Measurements from ENCODE around the gene VPS13C. TPM values are rescaled to one million over a fixed set of nuclear protein-coding genes. Genes with fewer than 3 reads are reported as not detected.

VPS13C gene
- total and polyA plus RNA-seq, 2 donors (not counting 1 experiment from before 2014, with no cell fraction given): 40.0 to 236 TPM

DNA sequence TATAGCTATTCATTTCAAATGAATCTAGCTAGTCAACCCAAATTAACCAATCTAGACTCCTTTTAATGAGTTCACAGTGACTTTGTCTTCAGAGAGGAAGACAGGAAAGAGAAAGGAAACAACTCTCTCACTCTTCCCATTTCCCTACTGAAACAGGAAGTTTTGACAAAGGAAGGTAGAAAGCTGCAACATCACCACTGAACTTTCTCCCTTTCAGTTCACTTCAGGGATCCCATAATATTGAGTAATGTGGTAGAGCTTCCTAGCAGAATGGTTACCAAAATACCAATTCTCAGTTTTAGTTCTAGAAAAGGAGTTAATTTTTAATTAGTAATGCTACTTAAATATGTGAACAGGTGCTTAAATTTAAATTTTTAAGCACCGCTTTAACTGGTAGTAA lies 7.5 kb downstream of the VPS13C start:
- H3K4me1 Mint-ChIP-seq: peaks cover 57% of the 10 kb centered on the region
- intact Hi-C loops (cut with micrococcal nuclease): loop anchor here (2.0 kb wide), 1 partner anchor 18 kb away; no protein-coding TSS in a partner anchor
- H3K27me3 Mint-ChIP-seq: no peaks in the 10 kb centered on the region
- no peak overlapping the region for H3K4me3 Mint-ChIP-seq
- peaks cover 2 to 6% of the 10 kb centered on the region in 2 experiments for H3K36me3 ChIP-seq (replicated peaks in 1 of 2; ENCODE audit: control extremely low read depth in 1 of 2, control insufficient read depth in 1 of 2, extremely low read depth in 1 of 2, insufficient read depth in 2 of 2, low read length in 1 of 2)
- TF ChIP-seq, protein P1, sequence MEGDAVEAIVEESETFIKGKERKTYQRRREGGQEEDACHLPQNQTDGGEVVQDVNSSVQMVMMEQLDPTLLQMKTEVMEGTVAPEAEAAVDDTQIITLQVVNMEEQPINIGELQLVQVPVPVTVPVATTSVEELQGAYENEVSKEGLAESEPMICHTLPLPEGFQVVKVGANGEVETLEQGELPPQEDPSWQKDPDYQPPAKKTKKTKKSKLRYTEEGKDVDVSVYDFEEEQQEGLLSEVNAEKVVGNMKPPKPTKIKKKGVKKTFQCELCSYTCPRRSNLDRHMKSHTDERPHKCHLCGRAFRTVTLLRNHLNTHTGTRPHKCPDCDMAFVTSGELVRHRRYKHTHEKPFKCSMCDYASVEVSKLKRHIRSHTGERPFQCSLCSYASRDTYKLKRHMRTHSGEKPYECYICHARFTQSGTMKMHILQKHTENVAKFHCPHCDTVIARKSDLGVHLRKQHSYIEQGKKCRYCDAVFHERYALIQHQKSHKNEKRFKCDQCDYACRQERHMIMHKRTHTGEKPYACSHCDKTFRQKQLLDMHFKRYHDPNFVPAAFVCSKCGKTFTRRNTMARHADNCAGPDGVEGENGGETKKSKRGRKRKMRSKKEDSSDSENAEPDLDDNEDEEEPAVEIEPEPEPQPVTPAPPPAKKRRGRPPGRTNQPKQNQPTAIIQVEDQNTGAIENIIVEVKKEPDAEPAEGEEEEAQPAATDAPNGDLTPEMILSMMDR (IDR thresholded peaks at IDR 0.05): no peak
- TF ChIP-seq EZH2 (IDR thresholded peaks at IDR 0.05; ENCODE audit: borderline replicate concordance, insufficient read depth, low read depth, low read length, poor library complexity, severe bottlenecking): no peak
- ChIA-PET CTCF (interaction anchor here (0.9 to 1.2 kb wide), 4 partner anchors 17 to 25 kb away, joined by 4 to 5 read pairs (median 4); no protein-coding TSS in a partner anchor), POLR2A (no interaction called here)
- no peaks in the 10 kb centered on the region for H3K27me3 ChIP-seq (replicated peaks in 1 of 4; ENCODE audit: control extremely low read depth in 1 of 4, control insufficient read depth in 3 of 4, insufficient read depth in 4 of 4, low read length in 3 of 4)
- H3K79me2 ChIP-seq (ENCODE audit: control insufficient read depth, insufficient read depth, low read length): peaks cover 80% of the 10 kb centered on the region
- H3K9me3 ChIP-seq (ENCODE audit: control extremely low read depth in 1 of 3, control insufficient read depth in 2 of 3, insufficient read depth in 1 of 3, low read length in 2 of 3): peaks cover 0 to 1% (median 0%) of the 10 kb centered on the region in 3 donors
- no peak overlapping the region for H2AFZ ChIP-seq (ENCODE audit: insufficient read depth, low read depth, low read length, poor library complexity, severe bottlenecking)
- no CpG with 5 or more reads among the region's 1 CpG for WGBS (ENCODE audit: insufficient coverage)
- H4K20me1 ChIP-seq (ENCODE audit: control insufficient read depth, insufficient read depth, low read length, poor library complexity, severe bottlenecking): peaks cover 39% of the 10 kb centered on the region
- H3K9me3 Mint-ChIP-seq (ENCODE audit: insufficient read depth): no peaks in the 10 kb centered on the region
- DNase-seq (no peak), ATAC-seq (ENCODE audit: low read depth) (no peak)
- no peak overlapping the region for H3K9ac ChIP-seq (ENCODE audit: low read length)
- H3K4me2 ChIP-seq (replicated peaks; ENCODE audit: low read depth, low read length, poor library complexity, severe bottlenecking): peak overlapping the region; percentile 13
- peaks cover 19 to 32% of the 10 kb centered on the region in 2 donors for H3K4me1 ChIP-seq (ENCODE audit: control insufficient read depth in 2 of 2, insufficient read depth in 2 of 2, low read length in 2 of 2)
- H3K27ac Mint-ChIP-seq: no peak overlapping the region
- H3K4me3 ChIP-seq (ENCODE audit: control extremely low read depth in 1 of 5, extremely low read depth in 1 of 5, insufficient read depth in 1 of 5, low read depth in 2 of 5, low read length in 4 of 5): no peak overlapping the region
- H3K27ac ChIP-seq (ENCODE audit: low read length in 2 of 2): peak overlapping the region; percentile 10 to 65

DNA sequence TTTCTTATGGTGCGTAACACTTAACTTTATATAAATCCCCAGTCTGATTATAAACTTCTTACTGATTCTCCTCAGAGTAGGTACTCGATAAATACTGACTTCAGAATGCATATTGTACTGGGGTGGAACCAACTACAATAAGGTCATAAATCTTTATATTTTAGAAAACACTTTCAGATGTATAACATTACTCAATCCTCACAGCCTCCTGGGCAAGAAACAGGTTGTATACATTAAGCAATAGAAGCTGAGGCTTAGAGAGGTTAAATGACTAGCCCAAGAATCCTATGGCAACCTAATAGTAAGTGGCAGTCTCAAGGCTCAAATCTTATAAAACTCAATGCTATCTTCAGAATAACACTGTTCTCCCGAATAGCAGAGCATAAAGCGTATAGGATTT lies 9.1 kb downstream of the VPS13C start:
- H3K4me1 Mint-ChIP-seq: peaks cover 64% of the 10 kb centered on the region
- Histone ChIP-seq H3K4me2 (replicated peaks; ENCODE audit: low read depth, low read length, poor library complexity, severe bottlenecking) (no peak overlapping the region), H3K27ac (ENCODE audit: low read length in 2 of 2) (peak overlapping the region in 1 of 2 donors; percentile 51), H3K4me1 (ENCODE audit: control insufficient read depth in 2 of 2, insufficient read depth in 2 of 2, low read length in 2 of 2) (peaks cover 32 to 45% of the 10 kb centered on the region in 2 donors), H3K9ac (ENCODE audit: low read length) (no peak overlapping the region), H4K20me1 (ENCODE audit: control insufficient read depth, insufficient read depth, low read length, poor library complexity, severe bottlenecking) (peaks cover 50% of the 10 kb centered on the region), H3K9me3 (ENCODE audit: control extremely low read depth in 1 of 3, control insufficient read depth in 2 of 3, insufficient read depth in 1 of 3, low read length in 2 of 3) (peaks cover 0 to 1% (median 0%) of the 10 kb centered on the region in 3 donors), H3K36me3 (replicated peaks in 1 of 2; ENCODE audit: control extremely low read depth in 1 of 2, control insufficient read depth in 1 of 2, extremely low read depth in 1 of 2, insufficient read depth in 2 of 2, low read length in 1 of 2) (peaks cover 2 to 6% of the 10 kb centered on the region in 2 experiments), H3K79me2 (ENCODE audit: control insufficient read depth, insufficient read depth, low read length) (peaks cover 78% of the 10 kb centered on the region), H3K27me3 (replicated peaks in 1 of 4; ENCODE audit: control extremely low read depth in 1 of 4, control insufficient read depth in 3 of 4, insufficient read depth in 4 of 4, low read length in 3 of 4) (no peaks in the 10 kb centered on the region), H3K4me3 (ENCODE audit: control extremely low read depth in 1 of 5, extremely low read depth in 1 of 5, insufficient read depth in 1 of 5, low read depth in 2 of 5, low read length in 4 of 5) (no peak overlapping the region), H2AFZ (ENCODE audit: insufficient read depth, low read depth, low read length, poor library complexity, severe bottlenecking) (no peak overlapping the region)
- no peak overlapping the region for H3K27ac Mint-ChIP-seq
- WGBS (ENCODE audit: insufficient coverage): no CpG with 5 or more reads among the region's 4 CpGs
- no peak for TF ChIP-seq EZH2 (IDR thresholded peaks at IDR 0.05; ENCODE audit: borderline replicate concordance, insufficient read depth, low read depth, low read length, poor library complexity, severe bottlenecking)
- TF ChIP-seq, protein P1 (IDR thresholded peaks at IDR 0.05): no peak
- ATAC-seq (ENCODE audit: low read depth) (no peak), DNase-seq (no peak)
- H3K9me3 Mint-ChIP-seq (ENCODE audit: insufficient read depth): no peaks in the 10 kb centered on the region
- ChIA-PET POLR2A (no interaction called here), CTCF (no interaction called here)
- H3K27me3 Mint-ChIP-seq: no peaks in the 10 kb centered on the region
- intact Hi-C loops (cut with micrococcal nuclease): no loop called here
- H3K4me3 Mint-ChIP-seq: no peak overlapping the region
